ENCODE results near the gene SOD2.

DNA sequence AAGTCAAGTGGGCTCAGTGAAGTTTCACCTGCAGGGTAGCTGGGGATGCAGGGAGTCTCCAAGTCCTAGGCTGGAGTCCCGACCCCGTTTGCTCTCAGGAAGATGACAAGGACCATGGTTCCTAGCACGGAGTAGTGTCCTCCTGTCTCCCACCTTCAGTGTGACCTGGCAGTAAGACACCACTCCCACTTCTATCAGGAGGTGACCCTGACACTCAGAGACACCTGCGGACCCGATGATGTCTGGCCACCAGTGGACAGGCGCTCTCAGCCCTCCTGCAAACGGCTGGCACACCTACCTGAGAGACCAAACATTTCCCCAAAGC is 1.1 kb downstream of the SOD2 start:
- TF ChIP-seq SUZ12 (IDR thresholded peaks at IDR 0.05; ENCODE audit: extremely low read depth, insufficient read depth, insufficient read length) (no peak), ZNF274 (IDR thresholded peaks at IDR 0.05; ENCODE audit: low read depth, low read length) (no peak), YY1 (IDR thresholded peaks at IDR 0.05; ENCODE audit: insufficient read depth, insufficient read length) (no peak)

Measured in NT2/D1 (cell line).